Measurements from ENCODE around the gene DLGAP4. TPM values are rescaled to one million over a fixed set of nuclear protein-coding genes. Genes with fewer than 3 reads are reported as not detected.

The DLGAP4 gene
- total and polyA plus RNA-seq, 2 of the 8 experiments (the other 6 are each of a cell fraction or from before 2014, with no cell fraction given): 41.2 to 57.2 TPM

DNA sequence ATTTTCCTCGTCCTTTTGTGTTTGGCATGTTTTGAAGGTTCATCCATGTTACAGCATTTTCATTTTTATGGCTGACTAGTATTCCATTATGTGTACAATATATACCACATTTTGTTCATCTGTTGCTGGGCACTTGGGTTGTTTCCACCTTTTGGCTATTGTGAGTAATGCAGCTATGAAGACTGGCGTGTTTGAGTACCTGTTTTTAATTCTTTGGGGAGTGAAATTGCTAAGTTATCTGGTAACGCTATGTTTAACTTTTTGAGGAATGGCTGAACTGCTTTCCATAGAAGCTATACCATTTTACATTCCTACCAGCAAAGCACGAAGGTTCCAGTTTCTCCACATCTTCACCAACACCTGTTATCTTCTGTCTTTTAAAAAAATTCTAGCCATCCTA is 198.2 kb downstream of the DLGAP4 start:
- no peak overlapping the region for H3K23ac ChIP-seq (ENCODE audit: insufficient read length)
- no peaks in the 10 kb centered on the region for H3K23me2 ChIP-seq (ENCODE audit: low read depth, low read length)
- no peak overlapping the region for H2BK15ac ChIP-seq (ENCODE audit: low read length)
- H2BK20ac ChIP-seq (ENCODE audit: low read length): no peak overlapping the region
- H3K9me3 ChIP-seq (ENCODE audit: insufficient read depth in 2 of 2, low read depth in 1 of 2, low read length in 1 of 2): no peaks in the 10 kb centered on the region
- H3K14ac ChIP-seq (ENCODE audit: insufficient read length): no peak overlapping the region
- H3K27ac ChIP-seq (ENCODE audit: low read depth, low read length): no peak overlapping the region
- no peak overlapping the region for H3K56ac ChIP-seq (replicated peaks; ENCODE audit: insufficient read length, low read depth, low read length)
- FAIRE-seq (no peak), DNase-seq (ENCODE audit: low read depth in 1 of 2, low spot score in 2 of 2) (no peak)
- H4K20me1 ChIP-seq (replicated peaks in 1 of 2; ENCODE audit: control insufficient read depth in 1 of 2, insufficient read depth in 2 of 2, low read length in 2 of 2): peaks cover 2 to 4% of the 10 kb centered on the region in 2 experiments
- no peak overlapping the region for H3K4me2 ChIP-seq (ENCODE audit: insufficient read depth in 1 of 2, low read depth in 2 of 2, low read length in 2 of 2)
- peaks cover 5 to 32% (median 12%) of the 10 kb centered on the region in 4 experiments; a peak in 6 of 8 replicates for H3K36me3 ChIP-seq (ENCODE audit: control insufficient read depth in 2 of 4, insufficient read depth in 4 of 4, low read length in 3 of 4)
- H3K79me1 ChIP-seq (ENCODE audit: low read depth, low read length): no peaks in the 10 kb centered on the region
- H3K27me3 ChIP-seq (replicated peaks in 1 of 4; ENCODE audit: control insufficient read depth in 3 of 4, extremely low read depth in 1 of 4, insufficient read depth in 3 of 4, low read length in 3 of 4): no peaks in the 10 kb centered on the region
- no peaks in the 10 kb centered on the region for H3K79me2 ChIP-seq (ENCODE audit: control insufficient read depth in 1 of 2, insufficient read depth in 2 of 2, low read length in 2 of 2)
- no peak overlapping the region for H2AFZ ChIP-seq (ENCODE audit: low read length)
- H3K4me3 ChIP-seq (ENCODE audit: extremely low read depth in 1 of 4, insufficient read depth in 2 of 4, low read depth in 3 of 4, low read length in 4 of 4): no peak overlapping the region
- H3K4me1 ChIP-seq (replicated peaks in 1 of 4; ENCODE audit: control insufficient read depth in 3 of 4, insufficient read depth in 4 of 4, low read length in 3 of 4): no peaks in the 10 kb centered on the region
- H2AK5ac ChIP-seq (ENCODE audit: low read depth, low read length): no peak overlapping the region
- H3K18ac ChIP-seq (ENCODE audit: extremely low read depth, low read length): no peak overlapping the region
- H3K9ac ChIP-seq (replicated peaks in 1 of 4; ENCODE audit: extremely low read depth in 1 of 4, low read depth in 3 of 4, low read length in 3 of 4): no peak overlapping the region
- H4K91ac ChIP-seq (replicated peaks; ENCODE audit: insufficient read length, low read length): no peak overlapping the region
- no peak overlapping the region for H4K8ac ChIP-seq (ENCODE audit: extremely low read depth, insufficient read depth, low read length)
- no peak overlapping the region for H2BK5ac ChIP-seq (ENCODE audit: low read depth, low read length)
- 89% methylated on average over 4 of the region's 4 CpGs; no CpG with 5 or more reads in 1 of the 2 experiments for WGBS, 2 experiments (ENCODE audit: extremely low coverage in 1 of 2, insufficient coverage in 1 of 2, insufficient read length in 1 of 2, insufficient replicate concordance in 2 of 2, low coverage in 1 of 2, low lambda C conversion rate in 2 of 2, missing lambda C conversion rate in 1 of 2)
- ChIA-PET POLR2A (ENCODE audit: partially characterized antibody) (no interaction called here), CTCF (ENCODE audit: partially characterized antibody) (interaction anchor here (0.6 kb wide), 1 partner anchor 90 kb away, joined by 3 read pairs; no protein-coding TSS in a partner anchor)
- no peak overlapping the region for H2BK12ac ChIP-seq (ENCODE audit: low read depth, low read length)
- H2BK120ac ChIP-seq (replicated peaks; ENCODE audit: low read depth, low read length): no peak overlapping the region
- no peak overlapping the region for H4K5ac ChIP-seq (ENCODE audit: insufficient read length, low read depth, low read length)
- no peak overlapping the region for H3K4ac ChIP-seq (replicated peaks; ENCODE audit: insufficient read length, low read depth, low read length)
- TF ChIP-seq BCL11A (IDR thresholded peaks at IDR 0.05; ENCODE audit: low read depth in 2 of 2, low read length in 2 of 2) (no peak), KDM4A (IDR thresholded peaks at IDR 0.05; ENCODE audit: low read depth, low read length, severe bottlenecking) (no peak), POU5F1 (IDR thresholded peaks at IDR 0.05; ENCODE audit: low read depth, low read length) (no peak), CEBPB (IDR thresholded peaks at IDR 0.05; ENCODE audit: low read depth, low read length) (no peak), ASH2L (IDR thresholded peaks at IDR 0.05; ENCODE audit: low read length) (no peak), CBX5 (IDR thresholded peaks at IDR 0.05; ENCODE audit: low read depth, low read length) (no peak), BACH1 (IDR thresholded peaks at IDR 0.05; ENCODE audit: low read length) (no peak), KDM5A (IDR thresholded peaks at IDR 0.05; ENCODE audit: low read length) (no peak), CTBP2 (IDR thresholded peaks at IDR 0.05; ENCODE audit: borderline replicate concordance, insufficient read depth, insufficient read length, low read length) (no peak), NANOG (IDR thresholded peaks at IDR 0.05; ENCODE audit: insufficient read depth, low read depth, low read length, poor library complexity, severe bottlenecking) (no peak), GTF2F1 (IDR thresholded peaks at IDR 0.05; ENCODE audit: borderline replicate concordance, low read depth, low read length) (no peak), MAFK (IDR thresholded peaks at IDR 0.05; ENCODE audit: low read depth, low read length) (no peak), SP1 (IDR thresholded peaks at IDR 0.05; ENCODE audit: low read depth, low read length) (no peak), SP2 (IDR thresholded peaks at IDR 0.05; ENCODE audit: low read length) (no peak)
- TF ChIP-seq, protein P1, sequence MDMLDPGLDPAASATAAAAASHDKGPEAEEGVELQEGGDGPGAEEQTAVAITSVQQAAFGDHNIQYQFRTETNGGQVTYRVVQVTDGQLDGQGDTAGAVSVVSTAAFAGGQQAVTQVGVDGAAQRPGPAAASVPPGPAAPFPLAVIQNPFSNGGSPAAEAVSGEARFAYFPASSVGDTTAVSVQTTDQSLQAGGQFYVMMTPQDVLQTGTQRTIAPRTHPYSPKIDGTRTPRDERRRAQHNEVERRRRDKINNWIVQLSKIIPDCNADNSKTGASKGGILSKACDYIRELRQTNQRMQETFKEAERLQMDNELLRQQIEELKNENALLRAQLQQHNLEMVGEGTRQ (IDR thresholded peaks at IDR 0.05; ENCODE audit: low read length): no peak

All from H1 (cell line).